ENCODE measurements around the gene ZNF219.

The ZNF219 gene

DNA sequence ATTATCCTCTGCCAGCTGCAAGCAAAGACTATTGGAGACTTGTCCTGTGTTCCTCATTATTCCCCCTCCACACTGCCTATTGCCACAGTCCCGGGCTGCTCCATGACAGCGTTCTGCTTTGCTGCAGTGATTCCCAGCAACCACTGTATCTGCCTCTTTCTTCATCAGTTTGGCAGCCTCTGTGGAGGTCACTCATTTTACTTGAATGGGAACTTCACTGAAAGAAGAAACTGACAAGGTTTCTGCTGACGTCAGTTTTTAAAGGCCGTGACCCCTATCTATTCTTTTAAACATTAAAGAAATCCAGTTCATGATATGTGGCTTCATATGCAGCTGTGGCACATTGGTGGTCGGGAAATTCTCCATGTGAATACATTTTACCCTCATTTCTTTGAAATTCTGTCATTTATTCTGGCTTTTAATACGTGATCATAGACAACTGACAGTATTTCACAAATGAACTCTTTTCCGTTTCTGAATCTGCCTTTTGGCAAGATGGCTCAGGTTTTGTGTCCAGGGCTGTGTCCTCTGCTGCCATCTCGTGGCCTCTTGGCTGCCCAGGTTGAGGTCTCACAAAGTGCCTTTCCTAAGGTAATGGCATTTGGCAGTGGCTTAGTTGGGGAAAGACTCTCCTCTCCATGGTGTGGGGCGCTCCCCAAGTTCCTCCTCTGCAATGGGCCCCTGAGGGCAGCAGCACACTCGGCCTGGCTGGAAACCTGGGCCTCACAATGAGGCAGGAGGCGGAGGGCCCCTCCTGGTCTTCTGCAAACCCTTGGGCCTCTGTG, 8.2 kb upstream of the ZNF219 start:
- H3K36me3 Mint-ChIP-seq (ENCODE audit: low read depth), result no peaks in the 10 kb centered on the region
- H3K4me3 Mint-ChIP-seq, result no peak overlapping the region
- no peak overlapping the region for H3K27ac Mint-ChIP-seq
- peaks cover 30% of the 10 kb centered on the region for H3K4me1 Mint-ChIP-seq (ENCODE audit: low read depth)
- H3K27me3 Mint-ChIP-seq (ENCODE audit: low read depth), result no peaks in the 10 kb centered on the region
- H3K9me3 Mint-ChIP-seq, result no peaks in the 10 kb centered on the region

DNA sequence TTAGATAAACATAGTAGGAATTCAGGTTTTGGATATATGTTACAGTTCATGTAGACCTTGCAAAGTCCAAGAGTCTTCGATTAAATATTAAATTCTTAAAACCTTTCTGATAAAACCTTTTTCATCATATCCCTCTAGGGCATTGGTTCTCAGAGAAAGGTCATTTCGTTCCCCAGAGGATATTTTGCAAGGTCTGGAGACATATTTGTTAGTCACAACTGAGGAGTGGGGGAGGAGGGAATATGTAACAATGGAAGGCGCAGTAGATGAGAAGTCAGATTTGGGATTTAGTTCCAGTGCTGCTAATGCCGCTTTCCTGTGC, 7.7 kb upstream of the ZNF219 start:
- Mint-ChIP-seq H3K4me1 (ENCODE audit: low read depth) (peaks cover 31% of the 10 kb centered on the region), H3K36me3 (ENCODE audit: low read depth) (no peaks in the 10 kb centered on the region), H3K9me3 (no peaks in the 10 kb centered on the region), H3K27ac (no peak overlapping the region), H3K4me3 (no peak overlapping the region), H3K27me3 (ENCODE audit: low read depth) (no peaks in the 10 kb centered on the region)

GRCh38 chr14:21105095-21105494, 6.6 kb upstream of the ZNF219 start:
- Mint-ChIP-seq H3K4me3 (no peak overlapping the region), H3K27ac (no peak overlapping the region), H3K4me1 (ENCODE audit: low read depth) (peaks cover 31% of the 10 kb centered on the region), H3K36me3 (ENCODE audit: low read depth) (no peaks in the 10 kb centered on the region), H3K9me3 (no peaks in the 10 kb centered on the region), H3K27me3 (ENCODE audit: low read depth) (peaks cover 3% of the 10 kb centered on the region)

GRCh38 chr14:21104448-21105060, 6.1 kb upstream of the ZNF219 start:
- H3K36me3 Mint-ChIP-seq (ENCODE audit: low read depth), result no peaks in the 10 kb centered on the region
- H3K27me3 Mint-ChIP-seq (ENCODE audit: low read depth), result peaks cover 5% of the 10 kb centered on the region
- H3K4me1 Mint-ChIP-seq (ENCODE audit: low read depth), result peaks cover 29% of the 10 kb centered on the region
- H3K9me3 Mint-ChIP-seq, result no peaks in the 10 kb centered on the region
- peak overlapping the region; percentile 94 for H3K4me3 Mint-ChIP-seq
- H3K27ac Mint-ChIP-seq, result peak overlapping the region; percentile 88

DNA sequence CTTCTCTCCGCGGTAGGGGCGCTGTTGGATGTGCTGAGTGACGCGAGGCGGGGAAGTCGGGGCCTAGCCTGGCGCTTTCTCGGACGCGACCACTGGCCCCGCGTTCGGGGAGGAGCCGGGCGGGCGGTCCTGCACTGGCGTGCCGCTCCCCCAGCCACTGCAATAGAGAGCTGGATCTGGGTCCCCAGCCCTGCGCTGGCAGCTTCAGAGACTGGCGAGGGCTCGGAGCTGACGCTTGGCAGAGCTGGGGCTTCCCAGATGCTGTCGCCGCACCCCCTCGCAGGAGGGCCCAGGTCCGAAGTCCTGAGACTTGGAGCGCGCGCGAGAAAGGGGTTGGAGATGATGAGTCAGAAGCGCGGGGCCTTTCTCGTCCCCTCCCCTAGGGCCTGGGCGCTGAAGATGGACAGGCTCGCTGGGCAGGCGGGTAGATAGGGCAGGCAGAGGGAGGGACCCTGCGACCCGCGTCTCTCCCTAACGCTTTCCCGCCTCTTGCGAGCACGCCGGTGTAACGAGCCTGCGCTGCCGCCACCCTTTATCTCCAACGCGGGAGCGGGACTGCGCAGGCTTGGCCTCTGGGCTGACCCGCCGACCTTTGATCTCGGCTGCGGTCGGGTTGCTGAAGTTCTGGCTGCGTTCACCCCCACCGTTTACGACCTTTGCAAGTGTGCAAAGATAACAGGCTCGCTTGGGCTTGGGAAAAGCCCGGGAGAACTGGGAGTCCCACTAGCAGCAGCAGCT, 5.4 kb upstream of the ZNF219 start:
- Mint-ChIP-seq H3K27me3 (ENCODE audit: low read depth) (peaks cover 11% of the 10 kb centered on the region), H3K4me3 (peak overlapping the region; percentile 94), H3K36me3 (ENCODE audit: low read depth) (no peaks in the 10 kb centered on the region), H3K27ac (peak overlapping the region; percentile 88), H3K4me1 (ENCODE audit: low read depth) (peaks cover 36% of the 10 kb centered on the region), H3K9me3 (no peaks in the 10 kb centered on the region)

GRCh38 chr14:21103411-21103709, 4.9 kb upstream of the ZNF219 start:
- Mint-ChIP-seq H3K27me3 (ENCODE audit: low read depth) (peaks cover 14% of the 10 kb centered on the region), H3K4me3 (peak overlapping the region; percentile 94), H3K36me3 (ENCODE audit: low read depth) (no peaks in the 10 kb centered on the region), H3K27ac (peak overlapping the region; percentile 88), H3K4me1 (ENCODE audit: low read depth) (peaks cover 38% of the 10 kb centered on the region), H3K9me3 (no peaks in the 10 kb centered on the region)

DNA sequence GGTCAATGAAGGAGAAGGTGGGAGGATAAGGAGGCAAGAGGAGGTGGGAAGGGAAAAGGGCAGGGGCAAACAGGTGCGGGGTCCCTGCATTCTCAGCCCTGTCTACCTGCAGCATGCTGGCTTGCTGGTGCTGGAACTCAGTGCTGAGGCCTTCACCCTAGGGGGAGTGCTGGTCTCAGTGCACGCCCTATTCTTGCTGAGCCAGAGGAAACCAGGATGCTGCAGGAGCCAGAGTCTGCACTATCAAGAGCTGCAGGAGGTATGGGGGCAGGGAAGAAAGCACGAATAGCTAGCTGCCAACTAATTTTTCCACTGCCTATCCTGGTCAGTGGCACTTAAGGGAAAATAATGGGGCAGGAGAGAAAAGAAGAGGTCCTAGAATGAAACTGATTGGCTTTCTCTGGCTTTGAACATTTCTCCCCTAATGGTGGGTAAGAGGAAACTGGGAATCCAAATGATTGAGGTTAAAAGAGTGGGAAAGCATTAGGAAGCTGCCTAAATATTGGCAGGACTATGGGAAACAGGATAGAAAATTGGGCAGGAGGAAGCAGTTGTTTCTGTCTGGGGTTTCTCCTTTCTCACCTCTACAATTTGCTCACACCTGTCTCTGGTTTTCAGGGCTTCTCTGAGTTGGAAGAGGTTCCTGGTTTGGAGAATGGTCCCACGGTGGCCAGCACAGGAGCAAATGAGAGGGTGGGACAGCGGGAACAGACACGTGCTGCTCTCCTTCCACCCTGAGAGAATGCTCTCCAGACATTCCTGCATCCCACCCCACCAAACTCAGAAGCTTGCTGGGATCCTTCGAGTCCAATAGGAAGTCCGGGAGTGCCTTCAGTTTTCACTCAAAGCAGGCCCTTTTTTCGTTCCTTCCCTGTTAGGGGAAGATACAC, 4.3 kb upstream of the ZNF219 start:
- no peaks in the 10 kb centered on the region for H3K9me3 Mint-ChIP-seq

GRCh38 chr14:21101802-21102413, 3.5 kb upstream of the ZNF219 start:
- H3K9me3 Mint-ChIP-seq, result no peaks in the 10 kb centered on the region
- peaks cover 14% of the 10 kb centered on the region for H3K27me3 Mint-ChIP-seq (ENCODE audit: low read depth)
- peak overlapping the region; percentile 94 for H3K4me3 Mint-ChIP-seq
- H3K4me1 Mint-ChIP-seq (ENCODE audit: low read depth), result peaks cover 37% of the 10 kb centered on the region
- peak overlapping the region; percentile 81 for H3K27ac Mint-ChIP-seq
- H3K36me3 Mint-ChIP-seq (ENCODE audit: low read depth), result no peaks in the 10 kb centered on the region

More for the DNA sequence above, 4.3 kb upstream of the ZNF219 start:
- Mint-ChIP-seq H3K4me1 (ENCODE audit: low read depth) (peaks cover 38% of the 10 kb centered on the region), H3K36me3 (ENCODE audit: low read depth) (no peaks in the 10 kb centered on the region), H3K27ac (peak overlapping the region; percentile 88), H3K27me3 (ENCODE audit: low read depth) (peaks cover 14% of the 10 kb centered on the region), H3K4me3 (peak overlapping the region; percentile 94)

DNA sequence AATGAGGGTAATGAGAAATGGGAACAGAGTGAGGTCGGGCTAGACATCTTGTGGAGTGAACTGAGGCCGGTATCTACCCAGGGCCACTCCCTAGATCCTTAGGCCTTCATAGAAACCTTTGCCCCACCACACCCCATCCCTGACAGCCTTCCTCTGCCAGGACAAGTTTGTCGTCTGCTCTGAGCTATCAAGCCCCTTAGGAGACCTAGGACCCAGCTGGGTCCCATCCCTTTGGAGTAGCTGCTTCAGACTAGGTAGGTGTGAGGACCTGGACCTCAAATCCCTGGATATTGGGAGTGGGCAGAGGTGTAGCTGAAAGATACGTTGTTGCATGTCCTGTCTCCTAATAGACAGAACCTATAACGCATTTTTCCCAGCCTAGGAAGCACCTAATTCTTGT, 2.5 kb upstream of the ZNF219 start, which contains the start of gene TMEM253:
TMEM253 (plus strand) TSS at position 136 of the 400 bp plus-strand sequence. CDS start 278 bp downstream, outside the sequence.
- H3K4me1 Mint-ChIP-seq (ENCODE audit: low read depth), result peaks cover 34% of the 10 kb centered on the region
- no peaks in the 10 kb centered on the region for H3K36me3 Mint-ChIP-seq (ENCODE audit: low read depth)
- peaks cover 14% of the 10 kb centered on the region for H3K27me3 Mint-ChIP-seq (ENCODE audit: low read depth)
- no peak within 1 kb of the TSS for H3K4me3 Mint-ChIP-seq
- H3K27ac Mint-ChIP-seq, result peak within 1 kb of the TSS; percentile 81
- no peaks in the 10 kb centered on the region for H3K9me3 Mint-ChIP-seq

DNA sequence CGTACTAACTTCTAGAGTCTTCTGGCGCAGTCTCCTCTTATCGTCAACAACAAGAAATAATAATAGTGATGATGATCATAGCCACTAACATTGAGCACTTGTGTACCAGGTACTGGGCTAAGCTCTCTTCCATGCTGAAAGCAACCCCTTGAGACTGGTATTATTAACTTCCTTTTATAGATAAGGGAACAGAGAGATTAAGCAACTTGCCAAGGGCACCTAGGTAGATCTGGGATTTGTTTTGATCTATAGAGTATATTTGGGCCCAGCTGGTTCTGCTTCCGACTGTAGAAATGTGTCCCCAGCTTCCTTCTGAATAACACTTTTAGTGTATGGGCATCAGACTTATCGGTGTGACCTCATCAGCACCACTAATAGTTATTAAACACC, 1.1 kb upstream of the ZNF219 start:
- H3K4me1 Mint-ChIP-seq (ENCODE audit: low read depth), result peaks cover 28% of the 10 kb centered on the region
- H3K36me3 Mint-ChIP-seq (ENCODE audit: low read depth), result no peaks in the 10 kb centered on the region
- no peaks in the 10 kb centered on the region for H3K9me3 Mint-ChIP-seq
- peak overlapping the region; percentile 83 for H3K4me3 Mint-ChIP-seq
- no peak overlapping the region for H3K27ac Mint-ChIP-seq
- H3K27me3 Mint-ChIP-seq (ENCODE audit: low read depth), result peaks cover 14% of the 10 kb centered on the region

GRCh38 chr14:21098892-21099595, 589 bp upstream of the ZNF219 start:
- H3K27me3 Mint-ChIP-seq (ENCODE audit: low read depth), result peaks cover 14% of the 10 kb centered on the region
- H3K36me3 Mint-ChIP-seq (ENCODE audit: low read depth), result no peaks in the 10 kb centered on the region
- H3K4me3 Mint-ChIP-seq, result peak overlapping the region; percentile 83
- peak overlapping the region; percentile 51 for H3K27ac Mint-ChIP-seq
- H3K4me1 Mint-ChIP-seq (ENCODE audit: low read depth), result peaks cover 25% of the 10 kb centered on the region
- H3K9me3 Mint-ChIP-seq, result no peaks in the 10 kb centered on the region

GRCh38 chr14:21097636-21098075, 799 bp downstream of the ZNF219 start:
- no peaks in the 10 kb centered on the region for H3K9me3 Mint-ChIP-seq
- H3K27me3 Mint-ChIP-seq (ENCODE audit: low read depth), result peaks cover 19% of the 10 kb centered on the region
- no peak overlapping the region for H3K27ac Mint-ChIP-seq
- H3K4me3 Mint-ChIP-seq, result peak overlapping the region; percentile 77
- peaks cover 21% of the 10 kb centered on the region for H3K4me1 Mint-ChIP-seq (ENCODE audit: low read depth)
- no peaks in the 10 kb centered on the region for H3K36me3 Mint-ChIP-seq (ENCODE audit: low read depth)

DNA sequence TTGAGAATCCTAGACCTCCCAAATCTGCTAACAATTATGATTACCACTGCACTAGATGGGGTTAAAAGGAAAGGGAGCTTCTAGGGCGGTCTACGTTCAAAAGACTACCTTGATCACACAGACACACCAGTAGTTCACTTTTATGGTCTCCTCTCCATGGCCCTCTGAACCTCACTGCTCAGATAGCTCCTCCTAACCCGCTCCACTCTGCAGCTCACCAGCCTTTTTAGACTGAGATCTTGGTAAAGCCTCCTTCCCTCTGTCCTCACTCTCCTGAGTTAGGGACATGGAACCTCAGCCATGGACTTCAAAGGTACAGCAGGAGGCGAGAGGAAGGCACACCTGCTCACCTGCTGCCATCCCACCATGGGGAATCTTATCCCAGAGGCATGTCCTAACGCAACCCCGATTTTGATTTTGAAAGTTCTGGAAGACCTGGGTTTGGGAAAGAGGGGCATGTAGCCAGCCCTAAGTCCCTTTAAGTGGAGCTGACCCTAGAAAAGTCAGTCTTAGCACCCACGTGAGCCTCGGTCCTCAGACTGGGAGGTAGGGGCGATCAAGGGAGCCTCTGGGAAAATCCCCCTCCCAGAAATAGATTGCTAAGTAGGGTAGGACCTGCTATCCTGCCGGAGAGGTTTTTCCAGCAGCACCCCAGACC, 1.3 kb downstream of the ZNF219 start:
- Mint-ChIP-seq H3K9me3 (no peaks in the 10 kb centered on the region), H3K4me1 (ENCODE audit: low read depth) (peaks cover 16% of the 10 kb centered on the region), H3K27me3 (ENCODE audit: low read depth) (peaks cover 19% of the 10 kb centered on the region), H3K36me3 (ENCODE audit: low read depth) (peaks cover 1% of the 10 kb centered on the region), H3K27ac (peak overlapping the region; percentile 3), H3K4me3 (peak overlapping the region; percentile 77)
